IPS-18c (cell line): Measurements from ENCODE around the gene CRTC1.

Experiments
- H3K4me3 ChIP-seq: 2 replicates; pipeline ENCODE4 v1.7.0; 2013; ENCODE audit warnings: low read depth, mild to moderate bottlenecking, low read length, moderate library complexity; ENCODE audit not compliant: insufficient read depth
- H3K9me3 ChIP-seq: one replicate; pipeline ENCODE4 v1.6.1; 2013; ENCODE audit warnings: mild to moderate bottlenecking, low read length, moderate library complexity; ENCODE audit not compliant: control insufficient read depth, insufficient read depth

Gene CRTC1

DNA sequence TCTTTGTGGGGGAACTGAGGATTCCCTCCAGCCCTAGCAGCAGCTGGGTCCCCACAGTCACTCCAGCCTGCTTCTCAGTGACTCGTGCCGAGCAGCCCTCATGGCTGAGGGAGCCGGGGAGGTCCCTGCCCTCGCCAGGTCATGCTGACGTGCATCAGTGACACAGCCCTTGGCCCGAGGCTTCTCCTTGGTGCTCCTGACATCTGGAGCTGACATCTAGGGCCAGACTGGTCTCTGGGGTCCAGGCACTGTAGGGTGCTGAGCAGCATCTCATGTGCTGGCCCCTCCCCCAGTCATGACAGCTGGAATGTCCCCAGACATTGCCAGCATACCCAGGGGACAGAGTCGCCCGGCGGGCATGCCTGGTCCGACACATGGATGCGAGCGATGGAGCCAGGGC, 93.3 kb downstream of the CRTC1 start:
- Histone ChIP-seq H3K4me3 (no peak overlapping the region), H3K9me3 (no peaks in the 10 kb centered on the region)

DNA sequence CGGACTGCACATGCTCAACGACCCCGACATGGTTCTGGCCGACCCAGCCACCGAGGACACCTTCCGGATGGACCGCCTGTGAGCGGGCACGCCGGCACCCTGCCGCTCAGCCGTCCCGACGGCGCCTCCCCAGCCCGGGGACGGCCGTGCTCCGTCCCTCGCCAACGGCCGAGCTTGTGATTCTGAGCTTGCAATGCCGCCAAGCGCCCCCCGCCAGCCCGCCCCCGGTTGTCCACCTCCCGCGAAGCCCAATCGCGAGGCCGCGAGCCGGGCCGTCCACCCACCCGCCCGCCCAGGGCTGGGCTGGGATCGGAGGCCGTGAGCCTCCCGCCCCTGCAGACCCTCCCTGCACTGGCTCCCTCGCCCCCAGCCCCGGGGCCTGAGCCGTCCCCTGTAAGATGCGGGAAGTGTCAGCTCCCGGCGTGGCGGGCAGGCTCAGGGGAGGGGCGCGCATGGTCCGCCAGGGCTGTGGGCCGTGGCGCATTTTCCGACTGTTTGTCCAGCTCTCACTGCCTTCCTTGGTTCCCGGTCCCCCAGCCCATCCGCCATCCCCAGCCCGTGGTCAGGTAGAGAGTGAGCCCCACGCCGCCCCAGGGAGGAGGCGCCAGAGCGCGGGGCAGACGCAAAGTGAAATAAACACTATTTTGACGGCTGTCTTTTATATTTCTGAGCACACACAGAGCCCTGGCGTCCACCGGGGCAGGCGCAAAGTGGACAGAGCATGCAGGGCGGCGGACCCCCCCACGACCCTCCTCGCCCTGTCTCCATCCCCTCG, 94.0 kb downstream of the CRTC1 start:
- no peak overlapping the region for H3K4me3 ChIP-seq
- no peaks in the 10 kb centered on the region for H3K9me3 ChIP-seq

DNA sequence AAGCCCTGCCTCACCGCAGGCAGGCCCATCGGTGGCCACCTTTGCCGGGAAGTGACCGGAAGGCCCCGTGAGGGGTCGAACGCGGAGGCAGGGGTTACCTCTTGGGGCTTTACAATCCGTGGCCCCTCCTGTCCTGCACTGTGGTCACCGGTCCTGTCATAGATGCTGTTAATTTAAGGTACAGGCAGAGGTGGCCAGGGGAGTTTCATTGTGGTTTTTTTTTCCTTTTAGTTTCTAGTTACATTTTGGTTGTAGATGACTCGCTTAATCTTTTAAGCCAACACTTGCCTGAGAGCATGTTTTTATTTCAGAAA, 94.6 kb downstream of the CRTC1 start:
- Histone ChIP-seq H3K9me3 (no peaks in the 10 kb centered on the region), H3K4me3 (no peak overlapping the region)

DNA sequence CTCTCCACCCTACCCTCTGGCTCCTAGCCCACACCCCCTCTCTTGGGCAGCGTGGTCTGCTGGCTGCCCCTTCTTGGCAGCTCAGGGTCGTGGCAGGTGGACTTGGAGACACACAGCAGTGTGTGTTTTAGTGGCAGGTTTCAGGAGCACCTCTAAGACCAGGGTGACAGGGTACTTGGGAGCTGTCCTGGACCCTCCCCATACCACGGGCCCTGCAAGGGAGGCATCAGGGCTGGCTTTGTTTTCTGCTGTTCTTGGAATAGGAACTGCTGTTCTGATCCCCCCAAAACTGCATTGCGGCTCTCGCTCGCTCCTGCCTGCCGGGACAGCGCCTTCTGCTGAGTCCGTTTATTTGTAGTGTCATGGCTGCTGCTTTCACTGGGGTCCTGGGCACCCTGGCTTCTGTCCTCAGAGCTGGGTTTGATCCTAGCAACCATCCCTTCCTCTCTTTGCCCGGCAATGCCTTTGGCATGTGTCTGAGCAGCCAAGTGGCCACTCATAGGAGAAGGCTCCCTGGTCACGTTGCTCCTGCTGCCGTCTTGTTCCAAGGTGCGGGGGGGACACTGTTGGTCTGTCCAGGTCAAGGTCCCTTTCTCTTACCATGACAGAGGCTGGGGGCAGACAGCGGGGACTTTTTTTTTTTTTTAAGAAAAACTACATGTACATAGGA, 95.5 kb downstream of the CRTC1 start:
- no peaks in the 10 kb centered on the region for H3K9me3 ChIP-seq
- no peak overlapping the region for H3K4me3 ChIP-seq

DNA sequence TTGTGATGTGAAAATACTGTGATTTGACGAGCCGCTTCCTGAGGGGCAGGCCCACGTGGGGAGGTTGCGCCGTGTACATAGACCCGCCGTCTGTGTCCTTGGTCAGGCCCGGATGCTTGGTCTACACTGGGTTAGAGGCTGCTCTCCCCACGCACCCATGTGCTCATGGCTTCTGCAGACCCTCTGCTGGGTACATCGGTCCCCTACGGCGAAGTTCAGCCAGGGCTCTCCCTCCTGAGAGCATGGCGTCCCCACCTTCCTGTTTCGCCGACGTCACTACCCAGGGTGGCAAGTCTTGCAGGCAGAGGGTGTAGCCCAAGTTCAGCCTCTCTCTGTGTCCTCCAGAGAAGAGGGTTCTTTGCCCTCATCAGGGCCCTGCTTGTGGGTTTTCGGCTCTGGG, 96.6 kb downstream of the CRTC1 start:
- no peak overlapping the region for H3K4me3 ChIP-seq
- H3K9me3 ChIP-seq, result no peaks in the 10 kb centered on the region

DNA sequence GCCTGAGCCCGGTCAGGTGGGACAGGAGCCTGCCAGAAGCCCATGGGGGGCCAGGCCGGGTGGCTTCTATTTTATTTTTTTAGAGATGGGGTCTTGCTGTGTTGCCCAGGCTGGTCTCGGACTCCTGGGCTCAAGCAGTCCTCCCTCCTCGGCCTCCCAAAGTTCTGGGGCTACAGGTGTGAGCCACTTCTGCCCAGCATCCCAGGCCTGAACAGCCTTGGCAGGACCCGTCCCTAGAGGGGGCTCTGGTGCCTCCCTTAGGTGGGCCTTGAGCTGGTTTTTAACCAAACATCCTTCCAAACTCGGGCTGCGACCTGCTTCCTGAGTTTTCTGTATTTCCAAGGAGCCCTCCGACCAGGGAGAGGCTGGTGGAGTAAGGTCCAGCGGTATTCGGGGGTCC, 97.2 kb downstream of the CRTC1 start:
- H3K4me3 ChIP-seq, result no peak overlapping the region
- H3K9me3 ChIP-seq, result no peaks in the 10 kb centered on the region

DNA sequence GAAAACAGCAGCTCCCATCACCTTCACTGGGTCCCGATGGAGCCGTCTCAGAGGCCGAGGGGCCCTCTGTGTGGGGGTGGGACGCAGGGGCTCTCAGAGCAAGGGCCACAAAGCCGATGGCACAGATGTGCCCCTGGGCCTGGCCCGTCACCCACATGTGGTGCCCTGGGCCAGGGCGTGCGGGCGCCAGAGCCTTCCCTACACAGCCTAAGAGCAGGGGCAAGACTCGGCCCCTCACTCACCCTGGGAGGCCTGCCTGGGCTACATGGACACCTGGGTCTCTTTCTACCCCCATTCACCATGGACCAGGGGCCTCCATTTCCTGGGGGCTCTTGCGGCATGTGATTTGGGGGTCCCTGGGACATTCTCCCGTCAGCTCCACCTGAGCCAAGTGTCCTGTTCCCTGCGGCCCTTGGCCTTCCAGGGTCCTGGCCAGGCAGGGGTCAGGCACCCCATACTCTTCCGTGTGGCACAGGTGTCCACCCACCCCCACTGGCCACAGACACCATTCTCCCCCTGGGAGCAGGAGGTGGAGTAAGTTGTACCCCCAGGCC, 97.6 kb downstream of the CRTC1 start:
- Histone ChIP-seq H3K9me3 (no peaks in the 10 kb centered on the region), H3K4me3 (no peak overlapping the region)

DNA sequence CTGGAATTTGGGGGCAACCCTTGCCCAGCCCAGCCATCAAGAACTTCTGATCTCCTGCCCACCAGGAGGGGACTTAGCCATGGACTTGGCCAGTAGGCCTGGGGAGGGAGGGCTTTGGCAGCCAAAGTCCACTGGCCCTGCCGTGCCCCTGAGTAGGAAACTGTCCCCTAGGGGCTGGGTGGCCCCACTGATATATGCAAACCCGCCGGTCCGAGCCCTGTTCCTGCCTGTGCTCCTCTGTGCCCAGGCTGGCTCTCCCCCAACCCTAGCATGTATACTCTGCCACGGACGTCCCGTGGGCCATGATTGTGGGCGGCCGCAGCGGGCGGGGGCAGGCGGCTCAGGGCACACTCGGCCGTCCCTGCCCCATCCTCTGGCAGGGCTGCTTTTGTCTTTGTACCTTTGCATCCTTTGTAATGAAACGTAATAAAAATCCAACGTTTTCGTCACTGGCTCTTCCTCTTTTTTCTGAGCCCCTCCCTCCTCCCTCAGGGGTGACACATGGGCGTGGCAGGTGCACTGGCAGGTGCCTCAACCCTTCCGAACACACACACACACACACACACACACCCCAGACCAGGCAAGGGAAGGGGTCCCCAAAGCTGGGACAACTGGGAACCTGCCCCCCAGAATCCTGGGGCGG, 98.5 kb downstream of the CRTC1 start:
- no peak overlapping the region for H3K4me3 ChIP-seq

DNA sequence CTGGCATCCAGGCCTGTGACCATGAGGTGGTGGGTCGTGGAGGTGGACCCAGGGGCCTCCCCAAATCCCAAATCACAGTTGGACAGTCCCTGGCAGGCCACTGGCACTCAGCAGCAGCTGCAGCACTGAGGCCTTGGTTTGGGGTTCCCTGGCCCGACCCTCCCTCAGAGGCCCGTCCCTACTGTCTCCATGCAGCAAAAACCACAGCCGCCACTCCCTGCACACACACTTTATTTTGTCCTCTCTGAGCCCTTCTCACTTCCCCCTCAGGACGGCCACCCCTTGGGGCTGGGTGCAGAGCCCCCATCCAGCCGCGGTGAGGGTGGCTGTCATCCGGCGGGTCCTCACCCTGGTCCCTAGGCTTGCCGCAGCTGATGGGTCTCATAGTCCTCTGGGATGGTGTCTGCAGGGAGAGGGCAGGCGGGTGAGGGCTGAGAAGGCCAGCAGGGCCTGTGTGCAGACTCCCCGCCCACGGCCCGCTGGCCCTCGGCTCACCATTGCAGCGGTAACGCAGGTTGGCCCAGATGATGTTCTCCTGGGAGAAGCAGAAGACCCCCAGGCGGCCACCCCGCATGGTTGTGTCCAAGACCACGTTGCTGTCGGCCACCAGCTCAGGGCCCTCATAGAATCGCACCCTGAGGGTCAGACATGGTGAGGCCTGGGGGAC, 99.2 kb downstream of the CRTC1 start:
- Histone ChIP-seq H3K9me3 (peaks cover 2% of the 10 kb centered on the region), H3K4me3 (no peak overlapping the region)

More for the DNA sequence above, 98.5 kb downstream of the CRTC1 start:
- H3K9me3 ChIP-seq, result peaks cover 2% of the 10 kb centered on the region

DNA sequence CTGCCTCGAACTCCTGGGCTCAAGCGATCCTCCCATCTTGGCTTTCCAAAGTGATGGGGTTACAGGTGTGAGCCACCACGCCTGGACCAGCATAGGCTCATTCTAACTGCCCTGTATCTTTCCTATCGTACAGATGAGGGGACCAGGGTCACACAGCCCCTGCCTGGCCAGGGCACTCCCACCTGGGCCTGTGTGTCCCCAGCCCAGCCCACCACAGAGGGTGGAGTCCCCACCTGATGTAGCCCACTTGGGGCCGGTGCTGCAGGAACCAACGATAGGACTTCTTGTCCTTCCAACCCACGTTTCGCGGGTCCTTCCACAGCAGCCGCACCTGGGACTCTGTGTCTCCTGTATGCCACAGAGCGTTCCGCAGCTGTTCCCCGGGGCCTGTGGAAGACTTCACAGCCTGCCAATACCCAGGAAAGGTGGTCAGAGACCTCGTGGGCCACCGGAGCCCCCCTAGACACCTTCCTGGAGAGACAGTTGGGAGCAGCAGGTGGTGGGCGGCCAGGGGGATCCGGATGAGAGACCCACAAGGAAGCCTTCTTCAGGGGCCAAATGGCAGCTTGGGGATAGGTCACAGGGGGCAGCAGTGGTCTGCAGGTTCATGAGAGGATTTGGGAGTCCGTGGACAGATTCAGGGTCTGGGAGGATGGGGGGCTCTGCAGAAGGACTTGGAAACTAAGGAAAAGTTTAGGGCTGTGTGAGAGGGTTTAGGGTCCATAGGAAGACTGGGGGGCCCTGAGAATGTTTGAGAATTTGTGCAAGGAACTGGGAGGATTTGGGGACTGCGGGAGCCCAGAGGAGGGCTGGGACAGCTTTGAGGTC, 100.7 kb downstream of the CRTC1 start:
- H3K9me3 ChIP-seq, result peaks cover 2% of the 10 kb centered on the region
- no peak overlapping the region for H3K4me3 ChIP-seq

DNA sequence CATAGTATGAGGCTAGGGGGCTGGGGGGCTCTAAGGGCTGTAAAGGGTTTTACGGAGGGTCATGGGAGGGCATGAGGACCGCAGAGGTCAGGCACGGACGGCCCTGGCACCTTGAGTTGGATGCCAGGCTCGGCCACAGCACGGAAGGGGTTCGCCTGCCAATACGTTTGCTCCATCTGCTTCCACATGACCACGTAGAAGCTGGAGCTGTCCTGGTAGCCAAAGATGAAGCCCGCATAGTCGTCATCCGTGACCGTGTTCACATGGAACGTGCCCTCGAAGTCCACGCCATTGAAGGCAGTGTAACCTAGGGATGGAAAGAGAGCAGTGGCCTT, 101.3 kb downstream of the CRTC1 start:
- no peak overlapping the region for H3K4me3 ChIP-seq
- peaks cover 2% of the 10 kb centered on the region for H3K9me3 ChIP-seq

DNA sequence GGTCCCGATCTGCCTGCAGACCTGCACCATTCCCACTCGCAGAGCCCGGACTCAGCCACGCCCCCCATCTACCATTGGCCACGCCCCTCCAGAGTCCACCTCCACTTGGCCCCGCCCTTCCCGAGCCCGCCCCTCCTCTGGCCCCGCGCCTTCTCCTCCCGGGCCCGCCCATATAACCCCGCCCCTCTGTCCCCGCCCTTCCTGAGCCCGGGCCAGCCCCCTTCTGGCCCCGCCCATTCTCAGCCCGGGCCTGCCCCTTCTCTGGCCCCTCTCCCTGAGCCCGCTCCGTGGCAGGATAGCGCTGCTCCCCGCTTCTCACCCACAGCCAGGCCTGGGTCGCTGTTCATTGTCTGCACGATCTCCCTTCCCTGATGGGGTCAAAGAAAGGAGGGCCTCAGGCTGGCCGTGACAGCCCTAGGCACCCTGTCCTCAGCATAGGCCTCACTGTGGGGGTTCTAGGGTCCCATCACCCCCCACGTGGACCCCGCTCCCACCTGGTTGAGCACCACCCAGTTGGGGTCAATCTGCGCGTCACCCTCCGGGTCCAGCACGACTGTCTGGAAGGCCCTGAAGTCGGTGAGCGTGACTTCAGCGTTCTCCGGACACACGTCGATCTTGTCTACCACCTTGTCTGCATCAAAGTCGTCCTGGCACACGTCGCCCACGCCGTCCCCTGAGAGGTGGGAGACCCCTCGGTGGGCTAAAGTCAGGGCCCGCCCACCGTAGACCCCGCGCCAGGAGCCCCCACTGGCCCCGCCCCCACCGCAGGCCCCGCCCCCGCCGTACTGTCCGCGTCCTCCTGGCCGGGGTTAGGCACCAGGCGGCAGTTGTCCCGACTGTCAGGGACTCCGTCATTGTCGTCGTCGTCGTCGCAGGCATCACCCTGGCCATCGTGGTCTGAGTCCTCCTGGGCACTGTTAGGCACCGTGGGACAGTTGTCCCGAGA, 102.0 kb downstream of the CRTC1 start:
- Histone ChIP-seq H3K9me3 (peaks cover 2% of the 10 kb centered on the region), H3K4me3 (peak overlapping the region; percentile 25; the same call in 1 of the 2 replicates)

DNA sequence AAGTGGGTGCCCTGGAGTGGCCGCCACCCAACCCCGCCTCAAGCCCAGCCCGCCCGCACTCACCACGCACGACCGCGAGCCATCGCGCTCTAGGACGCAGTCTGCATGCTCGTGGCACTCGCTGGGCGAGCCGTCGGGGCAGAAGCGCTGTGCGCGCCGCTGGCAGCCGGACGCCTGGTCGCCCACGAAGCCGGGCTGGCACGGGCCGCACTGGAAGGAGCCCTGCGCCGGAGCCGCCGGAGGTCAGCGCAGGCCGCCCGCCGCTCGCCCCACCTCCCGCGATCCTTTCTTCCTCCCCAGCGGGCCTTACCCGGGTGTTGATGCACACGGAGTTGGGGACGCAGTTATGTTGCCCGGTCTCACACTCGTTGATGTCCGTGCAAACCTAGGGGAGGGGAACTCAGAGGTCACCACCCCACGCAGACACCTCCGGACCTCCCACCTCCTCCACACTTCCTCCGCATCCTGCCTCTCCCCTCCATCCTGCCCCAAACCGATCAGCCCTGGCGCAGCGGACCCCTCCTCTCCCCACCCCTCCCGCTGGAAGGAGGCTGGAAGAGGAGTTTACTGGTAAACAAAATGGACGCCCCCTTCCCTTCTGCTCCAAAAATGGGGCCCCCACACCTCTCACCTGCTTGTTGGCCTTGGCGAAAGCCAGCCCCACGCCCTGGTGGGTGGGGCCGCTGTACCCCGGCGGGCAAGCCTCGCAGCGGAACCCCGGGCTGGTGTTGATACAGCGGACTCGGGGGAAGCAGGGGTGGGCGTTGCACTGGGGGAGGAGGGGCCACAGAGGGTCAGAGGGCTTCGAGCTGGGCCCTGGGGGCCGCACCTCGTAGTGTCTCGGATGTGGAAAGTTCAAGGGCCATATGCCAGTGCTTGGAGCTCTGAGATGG, 105.3 kb downstream of the CRTC1 start:
- H3K4me3 ChIP-seq, result peak overlapping the region; percentile 50
- H3K9me3 ChIP-seq, result peaks cover 4% of the 10 kb centered on the region

DNA sequence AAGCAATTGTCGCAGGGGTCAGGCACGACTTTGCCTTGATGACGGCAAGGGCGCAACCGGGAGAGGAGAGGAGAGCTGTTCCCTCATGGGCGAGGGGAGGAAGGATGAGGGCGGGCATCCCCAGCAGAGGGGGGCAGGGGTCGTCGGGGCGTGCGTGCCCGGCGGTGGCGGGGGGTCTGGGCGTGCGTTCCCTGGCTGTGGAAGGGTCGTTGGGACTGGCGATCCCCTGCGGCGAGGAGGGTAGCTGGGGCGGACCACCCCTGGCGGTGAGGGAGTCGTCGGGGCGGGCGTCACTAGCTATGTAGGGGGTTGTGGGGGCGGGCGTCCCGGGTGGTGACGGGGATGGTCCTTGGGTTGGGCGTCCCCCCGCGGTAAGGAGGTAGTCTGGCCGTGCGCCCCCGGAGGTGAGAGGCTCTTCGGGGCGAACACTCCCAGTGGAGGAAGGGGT, 106.0 kb downstream of the CRTC1 start:
- H3K4me3 ChIP-seq, result peak overlapping the region; percentile 50
- peaks cover 4% of the 10 kb centered on the region for H3K9me3 ChIP-seq
